AG09309 (cell line): ENCODE data around the gene NHLRC4.
A peak's percentile ranks its signal among the peaks of the same experiment; 100 is the strongest.
"Not testable (repeated sequence)": the region's sequence is repeated elsewhere in the genome, so short reads cannot be mapped to it uniquely, and the experiment has no call there.

ENCODE experiments used
- DNase-seq: peaks from one replicate; pipeline ENCODE4 v3.0.0-alpha.2; 2010; ENCODE audit warnings: low read depth
- H3K4me3 ChIP-seq: 2 replicates; pipeline ENCODE4 v1.5.1; 2011; ENCODE audit warnings: mild to moderate bottlenecking, low read depth, low read length, moderate library complexity; ENCODE audit not compliant: control insufficient read depth
- TF ChIP-seq, protein P1 (sequence below): IDR thresholded peaks from 2 replicates; pipeline ENCODE4 v1.5.1; 2011; ENCODE audit warnings: mild to moderate bottlenecking, low read depth, low read length, inconsistent platforms; ENCODE audit not compliant: insufficient read depth, control insufficient read depth; ENCODE audit errors: missing control alignments

The NHLRC4 gene

DNA sequence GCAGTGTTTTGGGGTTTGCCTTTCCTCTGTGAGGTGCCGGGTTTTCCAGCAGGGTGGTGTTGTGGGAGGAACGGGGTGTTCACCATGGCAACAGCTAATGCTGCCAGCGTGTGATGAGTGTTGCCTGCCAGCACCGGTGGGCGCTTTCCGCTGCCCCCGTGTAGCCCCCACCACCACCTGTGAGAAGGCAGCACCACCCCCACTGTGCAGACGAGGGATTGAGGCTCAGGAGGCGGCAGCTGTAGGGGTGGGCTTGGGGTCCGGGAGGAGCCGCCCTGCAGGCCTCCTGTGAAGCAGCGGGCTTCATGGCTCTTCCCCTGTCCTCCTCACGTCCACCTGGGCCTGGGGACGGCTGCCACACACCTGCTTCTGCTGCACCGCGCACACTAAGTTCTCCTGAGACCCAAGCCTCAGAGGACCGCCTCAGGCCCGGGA lies 28.3 kb downstream of the NHLRC4 start:
- no peak overlapping the region for H3K4me3 ChIP-seq
- TF ChIP-seq, protein P1, sequence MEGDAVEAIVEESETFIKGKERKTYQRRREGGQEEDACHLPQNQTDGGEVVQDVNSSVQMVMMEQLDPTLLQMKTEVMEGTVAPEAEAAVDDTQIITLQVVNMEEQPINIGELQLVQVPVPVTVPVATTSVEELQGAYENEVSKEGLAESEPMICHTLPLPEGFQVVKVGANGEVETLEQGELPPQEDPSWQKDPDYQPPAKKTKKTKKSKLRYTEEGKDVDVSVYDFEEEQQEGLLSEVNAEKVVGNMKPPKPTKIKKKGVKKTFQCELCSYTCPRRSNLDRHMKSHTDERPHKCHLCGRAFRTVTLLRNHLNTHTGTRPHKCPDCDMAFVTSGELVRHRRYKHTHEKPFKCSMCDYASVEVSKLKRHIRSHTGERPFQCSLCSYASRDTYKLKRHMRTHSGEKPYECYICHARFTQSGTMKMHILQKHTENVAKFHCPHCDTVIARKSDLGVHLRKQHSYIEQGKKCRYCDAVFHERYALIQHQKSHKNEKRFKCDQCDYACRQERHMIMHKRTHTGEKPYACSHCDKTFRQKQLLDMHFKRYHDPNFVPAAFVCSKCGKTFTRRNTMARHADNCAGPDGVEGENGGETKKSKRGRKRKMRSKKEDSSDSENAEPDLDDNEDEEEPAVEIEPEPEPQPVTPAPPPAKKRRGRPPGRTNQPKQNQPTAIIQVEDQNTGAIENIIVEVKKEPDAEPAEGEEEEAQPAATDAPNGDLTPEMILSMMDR: no peak
- no peak for DNase-seq

DNA sequence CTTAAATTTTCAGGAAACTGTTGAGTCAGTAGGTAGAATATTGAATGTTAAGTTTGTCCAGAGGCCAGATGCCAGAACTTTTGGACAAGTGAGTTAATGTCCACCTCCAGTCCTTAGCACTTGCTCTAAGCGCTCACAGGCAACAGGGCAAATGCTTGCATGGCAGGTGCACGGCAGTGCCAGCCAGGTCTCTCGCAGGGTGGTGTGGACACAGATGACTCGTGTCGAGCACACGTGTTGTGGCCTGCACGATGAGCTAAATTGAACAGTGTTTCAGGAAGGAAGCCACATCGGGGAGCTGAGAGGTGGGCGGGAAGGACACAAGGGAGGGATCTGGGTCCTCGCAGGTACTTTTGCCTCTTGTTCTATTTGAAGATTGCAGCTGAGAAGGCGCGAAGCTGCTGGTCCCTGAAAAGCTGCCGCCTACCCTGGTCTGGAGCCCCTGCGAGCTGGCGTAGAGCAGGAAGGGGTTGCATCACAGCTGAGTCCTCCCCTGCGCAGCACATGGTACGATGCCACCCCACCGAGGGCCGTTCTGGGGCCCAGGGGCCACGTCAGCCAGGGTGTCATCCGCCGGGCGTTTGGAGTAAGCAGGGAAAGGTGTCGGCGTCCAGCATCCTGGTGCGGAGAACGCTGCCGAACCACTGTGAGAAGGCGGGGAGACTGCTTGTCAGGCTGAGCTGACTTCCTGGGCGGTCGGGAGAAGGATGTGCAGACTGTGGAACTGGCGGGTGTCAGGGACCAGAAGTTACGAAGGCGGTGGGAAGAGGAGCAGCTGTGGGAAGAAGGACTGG lies 29.3 kb downstream of the NHLRC4 start:
- DNase-seq: no peak
- H3K4me3 ChIP-seq: no peak overlapping the region
- TF ChIP-seq, protein P1: no peak

DNA sequence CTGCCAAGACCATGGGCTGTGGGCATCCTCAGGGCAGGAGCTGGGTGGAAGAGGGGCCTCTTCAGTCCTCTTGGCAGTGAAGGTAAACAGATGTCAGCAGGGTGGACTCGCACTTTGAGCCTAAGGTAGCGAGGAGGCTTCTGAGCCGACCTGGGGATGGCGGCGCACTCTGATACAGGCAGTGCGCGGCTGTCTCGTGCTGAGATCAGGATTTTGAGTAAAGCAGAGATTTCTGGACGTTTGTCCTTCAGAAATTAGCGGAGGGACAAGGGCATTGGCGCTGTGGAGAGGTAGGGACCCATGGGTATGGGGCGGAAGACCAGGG lies 29.9 kb downstream of the NHLRC4 start:
- no peak overlapping the region for H3K4me3 ChIP-seq
- no peak for DNase-seq
- TF ChIP-seq, protein P1: no peak

DNA sequence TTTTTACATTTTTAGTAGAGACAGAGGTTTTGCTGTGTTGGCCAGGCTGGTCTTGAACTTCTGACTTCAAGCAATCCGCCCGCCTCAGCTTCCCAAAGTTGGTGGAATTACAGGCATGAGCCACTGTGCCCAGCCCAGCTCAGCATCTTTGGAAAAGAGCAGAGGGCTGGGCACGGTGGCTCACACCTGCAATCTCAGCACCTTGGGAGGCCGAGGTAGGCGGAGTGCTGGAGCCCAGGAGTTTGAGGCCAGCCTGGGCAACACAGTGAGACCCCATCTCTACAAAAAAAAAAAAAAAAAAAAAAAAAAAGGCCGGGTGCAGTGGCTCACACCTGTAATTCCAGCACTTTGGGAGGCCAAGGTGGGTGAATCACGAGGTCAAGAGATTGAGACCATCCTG lies 30.9 kb downstream of the NHLRC4 start:
- not testable (repeated sequence) for H3K4me3 ChIP-seq, DNase-seq

DNA sequence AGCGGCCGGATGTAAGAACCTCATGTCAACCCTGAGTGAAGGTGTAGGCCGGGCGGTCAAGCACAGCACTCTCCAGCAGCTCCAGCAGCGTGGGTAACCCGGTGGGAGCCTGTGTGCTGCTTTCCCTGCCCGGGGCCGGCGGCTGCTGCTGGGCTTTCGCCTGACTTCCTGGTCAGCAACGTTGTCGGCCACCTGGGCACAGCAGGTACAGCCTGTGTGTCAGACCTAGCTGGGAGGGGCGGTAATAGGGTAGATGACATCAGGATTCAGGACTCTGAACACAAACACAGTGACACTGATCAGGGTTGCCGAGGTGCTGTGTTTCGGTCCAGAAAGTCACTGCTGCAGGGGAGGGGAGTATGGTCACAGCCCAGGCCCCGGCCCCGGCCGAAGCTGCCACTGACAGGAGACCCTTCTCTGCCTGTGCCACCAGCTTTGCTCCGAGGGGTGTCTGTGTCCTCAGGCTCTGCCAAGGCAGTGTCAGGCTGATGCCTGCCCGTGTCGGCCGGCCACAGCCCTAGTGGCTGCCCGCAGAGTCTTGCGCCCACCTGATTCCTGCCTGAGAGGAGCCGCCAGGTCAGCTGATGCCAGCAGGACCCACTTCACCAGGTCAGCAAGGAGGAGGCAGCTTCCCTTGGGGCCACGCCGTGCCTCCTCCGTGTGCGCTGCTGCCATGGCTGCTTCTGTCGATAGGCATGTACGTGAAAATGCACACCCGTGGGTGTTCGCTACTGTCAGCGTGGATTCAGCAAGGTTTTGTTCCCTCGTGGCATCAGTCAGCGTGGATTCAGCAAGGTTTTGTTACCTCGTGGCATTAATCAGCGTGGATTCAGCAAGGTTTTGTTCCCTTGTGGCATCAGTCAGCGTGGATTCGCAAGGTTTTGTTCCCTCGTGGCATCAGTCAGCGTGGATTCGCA lies 32.3 kb downstream of the NHLRC4 start:
- TF ChIP-seq, protein P1: no peak
- no peak for DNase-seq
- H3K4me3 ChIP-seq: no peak overlapping the region

DNA sequence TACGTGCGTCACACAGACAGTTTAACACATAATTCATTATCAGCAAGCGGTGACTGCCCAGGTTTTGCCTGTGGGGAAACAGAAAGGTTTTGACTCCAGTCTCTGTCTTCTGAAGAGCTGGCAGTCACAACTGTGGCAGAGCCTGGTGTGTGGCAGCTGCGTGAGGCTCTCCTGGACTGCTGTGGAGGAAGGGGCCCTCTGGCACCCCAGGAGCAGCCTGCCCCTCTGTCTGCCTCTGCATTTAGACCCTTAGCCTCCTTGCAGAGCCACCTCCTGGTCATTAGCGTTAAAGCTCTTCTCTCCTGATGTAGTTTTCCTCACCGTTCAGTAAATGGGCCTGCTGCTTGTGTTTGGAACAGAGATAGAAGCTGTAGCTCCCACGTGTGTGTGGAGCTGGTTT lies 34.0 kb downstream of the NHLRC4 start:
- DNase-seq: no peak
- TF ChIP-seq, protein P1: peak; percentile 37

DNA sequence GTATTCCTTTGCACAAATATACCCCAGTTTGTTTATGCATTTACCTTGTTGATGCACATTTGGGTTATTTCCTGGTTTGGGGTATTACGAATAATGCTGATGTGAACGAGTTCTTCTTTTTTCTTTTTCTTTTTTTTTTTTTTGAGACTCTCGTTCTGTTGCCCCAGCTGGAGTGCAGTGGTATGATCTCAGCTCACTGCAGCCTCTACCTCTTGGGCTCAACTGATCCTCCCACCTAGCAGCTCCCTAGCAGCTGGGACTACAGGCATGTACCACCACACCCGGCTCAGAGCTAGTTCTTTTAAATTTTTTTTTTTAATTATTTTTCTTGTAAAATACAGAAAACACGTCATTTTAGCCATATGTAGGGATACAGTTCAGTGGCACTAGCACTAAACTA lies 37.1 kb downstream of the NHLRC4 start:
- no peak overlapping the region for H3K4me3 ChIP-seq
- no peak for DNase-seq
- TF ChIP-seq, protein P1: no peak

More for the DNA sequence above, 34.0 kb downstream of the NHLRC4 start:
- H3K4me3 ChIP-seq: no peak overlapping the region
